ENCODE data around the gene CELA3A.

- TF ChIP-seq, protein P1, sequence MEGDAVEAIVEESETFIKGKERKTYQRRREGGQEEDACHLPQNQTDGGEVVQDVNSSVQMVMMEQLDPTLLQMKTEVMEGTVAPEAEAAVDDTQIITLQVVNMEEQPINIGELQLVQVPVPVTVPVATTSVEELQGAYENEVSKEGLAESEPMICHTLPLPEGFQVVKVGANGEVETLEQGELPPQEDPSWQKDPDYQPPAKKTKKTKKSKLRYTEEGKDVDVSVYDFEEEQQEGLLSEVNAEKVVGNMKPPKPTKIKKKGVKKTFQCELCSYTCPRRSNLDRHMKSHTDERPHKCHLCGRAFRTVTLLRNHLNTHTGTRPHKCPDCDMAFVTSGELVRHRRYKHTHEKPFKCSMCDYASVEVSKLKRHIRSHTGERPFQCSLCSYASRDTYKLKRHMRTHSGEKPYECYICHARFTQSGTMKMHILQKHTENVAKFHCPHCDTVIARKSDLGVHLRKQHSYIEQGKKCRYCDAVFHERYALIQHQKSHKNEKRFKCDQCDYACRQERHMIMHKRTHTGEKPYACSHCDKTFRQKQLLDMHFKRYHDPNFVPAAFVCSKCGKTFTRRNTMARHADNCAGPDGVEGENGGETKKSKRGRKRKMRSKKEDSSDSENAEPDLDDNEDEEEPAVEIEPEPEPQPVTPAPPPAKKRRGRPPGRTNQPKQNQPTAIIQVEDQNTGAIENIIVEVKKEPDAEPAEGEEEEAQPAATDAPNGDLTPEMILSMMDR (IDR thresholded peaks at IDR 0.05), result no peak
- TF ChIP-seq POLR2A (IDR thresholded peaks at IDR 0.05), result no peak
These were observed 29.9 kb downstream of the CELA3A start for GRCh38 chr1:22031214-22031962.

Measured in esophagus squamous epithelium (tissue), 4 donors.